Right lobe of liver (tissue), 6 donors: ENCODE data around the gene HDAC1. TPM values are rescaled to one million over a fixed set of nuclear protein-coding genes. Genes with fewer than 3 reads are reported as not detected.

Experiments used
- ATAC-seq, 4 donors: fragments of 200-7000 bp; cut with Tn5 transposase; one replicate each; pipeline ENCODE4 v1.9.1; 2020; ENCODE audit warnings: mild to moderate bottlenecking in 4 of 4, moderate library complexity in 4 of 4
- DNase-seq, 3 donors: peaks; one replicate each; pipeline ENCODE4 v3.0.0-alpha.2; 2020
- H3K27ac ChIP-seq, 3 donors: fragments of 200-600 bp; one replicate each; pipeline ENCODE4 v1.8.0; 2022
- H3K27me3 ChIP-seq, 2 donors: fragments of 200-600 bp; one replicate each; pipeline ENCODE4 v1.8.0; 2022
- H3K36me3 ChIP-seq, 4 donors: fragments of 200-600 bp; sonication (generic) in 1 of 4; one replicate each; pipeline versions ENCODE4 v1.5.1 to v1.8.0; 2017 to 2022; ENCODE audit warnings: control low read depth in 1 of 4
- H3K4me1 ChIP-seq, 4 donors: fragments of 200-600 bp; sonication (generic) in 1 of 4; one replicate each; pipeline versions ENCODE4 v1.5.1 to v1.8.0; 2017 to 2022; ENCODE audit warnings: control low read depth in 1 of 4
- H3K4me3 ChIP-seq, 3 donors: fragments of 200-600 bp; one replicate each; pipeline ENCODE4 v1.8.0; 2022
- H3K9me3 ChIP-seq, 4 donors: fragments of 200-600 bp; sonication (generic) in 1 of 4; one replicate each; pipeline versions ENCODE4 v1.5.1 to v1.8.0; 2017 to 2022; ENCODE audit warnings: control low read depth in 1 of 4
- POLR2A ChIP-seq: fragments of 450-650 bp; IDR thresholded peaks from one replicate; pipeline ENCODE4 v1.6.1; 2017; ENCODE audit warnings: antibody characterized with exemption, mild to moderate bottlenecking
- WGBS: methylation state at CpG from one replicate; pipeline ENCODE4 v1.1.6; 2018; ENCODE audit warnings: low coverage, low lambda C conversion rate; ENCODE audit not compliant: insufficient coverage; ENCODE audit errors: missing lambda C conversion rate; 5-methylcytosine and 5-hydroxymethylcytosine counted together
- intact Hi-C, 2 donors: fragments of 100-400 bp; cut with DNase I; formaldehyde crosslinking; loops; one replicate each; pipeline versions ENCODE4 v1.11.2 to v1.14.1; 2022
- total RNA-seq, 6 experiments: library from RNA; depleted of rRNA in 2 of 6; stranded (reverse); fragments of >200 nt in 2 of 6; fragmentation: NEBNext Ultra II Directional in 3 of 6; extraction: Animal tissue kit (Norgen Biotek cat#: 25700) in 3 of 6; gene quantifications; one replicate each; pipeline versions ENCODE4 v1.1.0 to v1.2.4, GENCODE V29; 2016 to 2023
- TF ChIP-seq, protein P1 (sequence below), 4 donors: fragments of 200-600 bp in 3 of 4; fragments of 450-650 bp in 1 of 4; IDR thresholded peaks; one replicate each; pipeline versions ENCODE4 v1.5.1 to v1.8.0; 2016 to 2022; ENCODE audit warnings: antibody characterized with exemption in 4 of 4, mild to moderate bottlenecking in 2 of 4
- donor health status: DM: no; HTN: yes; CAD: no.
- donor health status: DM: no; HTN: no; CAD: no.
- donor health status: DM: no; HTN: no; CAD: no.
- donor health status: DM: no; HTN: yes; CAD: no.
- donor health status: DM: no; HTN: yes; CAD: no.

The HDAC1 gene
- total RNA-seq, 6 experiments from 2014 or later: 24.0 to 40.6 (median 32.4) TPM

DNA sequence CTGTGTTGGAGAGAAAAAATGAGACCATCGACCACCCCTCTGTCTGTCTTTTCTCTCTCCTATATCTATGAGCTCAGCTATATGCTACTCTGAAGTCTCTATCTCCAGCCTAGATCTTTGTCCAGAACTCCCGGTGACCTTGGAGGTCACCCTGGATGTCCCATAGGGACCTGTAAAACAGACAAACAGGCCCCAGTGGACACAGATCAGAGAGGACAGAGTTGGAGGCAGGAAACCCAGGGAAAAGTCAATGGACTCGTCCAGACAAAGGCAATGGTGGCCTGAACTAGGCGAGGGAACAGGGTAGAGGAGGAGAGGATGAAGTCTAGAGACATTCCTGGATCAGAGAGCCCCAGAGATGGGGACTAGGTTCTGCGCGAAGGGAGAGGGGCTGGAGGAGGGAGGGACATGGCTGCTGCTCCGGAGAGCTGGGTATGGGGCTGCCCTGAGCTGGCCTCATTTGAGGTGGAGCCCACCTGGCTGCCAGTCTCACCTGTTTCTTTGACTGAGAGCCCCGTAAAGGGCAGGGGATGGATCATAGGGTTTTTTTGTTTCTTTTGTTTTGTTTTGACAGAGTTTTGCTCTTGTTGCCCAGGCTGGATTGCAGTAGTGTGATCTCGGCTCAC is 54.8 kb downstream of the HDAC1 start:
- Histone ChIP-seq H3K4me1 (peaks cover 0 to 5% (median 0%) of the 10 kb centered on the region in 4 donors), H3K36me3 (no peaks in the 10 kb centered on the region), H3K27ac (no peak overlapping the region), H3K4me3 (no peak overlapping the region), H3K9me3 (no peaks in the 10 kb centered on the region), H3K27me3 (no peaks in the 10 kb centered on the region)
- intact Hi-C loops: no loop called here
- DNase-seq (no peak), ATAC-seq (no peak)
- TF ChIP-seq, protein P1, sequence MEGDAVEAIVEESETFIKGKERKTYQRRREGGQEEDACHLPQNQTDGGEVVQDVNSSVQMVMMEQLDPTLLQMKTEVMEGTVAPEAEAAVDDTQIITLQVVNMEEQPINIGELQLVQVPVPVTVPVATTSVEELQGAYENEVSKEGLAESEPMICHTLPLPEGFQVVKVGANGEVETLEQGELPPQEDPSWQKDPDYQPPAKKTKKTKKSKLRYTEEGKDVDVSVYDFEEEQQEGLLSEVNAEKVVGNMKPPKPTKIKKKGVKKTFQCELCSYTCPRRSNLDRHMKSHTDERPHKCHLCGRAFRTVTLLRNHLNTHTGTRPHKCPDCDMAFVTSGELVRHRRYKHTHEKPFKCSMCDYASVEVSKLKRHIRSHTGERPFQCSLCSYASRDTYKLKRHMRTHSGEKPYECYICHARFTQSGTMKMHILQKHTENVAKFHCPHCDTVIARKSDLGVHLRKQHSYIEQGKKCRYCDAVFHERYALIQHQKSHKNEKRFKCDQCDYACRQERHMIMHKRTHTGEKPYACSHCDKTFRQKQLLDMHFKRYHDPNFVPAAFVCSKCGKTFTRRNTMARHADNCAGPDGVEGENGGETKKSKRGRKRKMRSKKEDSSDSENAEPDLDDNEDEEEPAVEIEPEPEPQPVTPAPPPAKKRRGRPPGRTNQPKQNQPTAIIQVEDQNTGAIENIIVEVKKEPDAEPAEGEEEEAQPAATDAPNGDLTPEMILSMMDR (IDR thresholded peaks at IDR 0.05): no peak
- TF ChIP-seq POLR2A: no peak
- 73% methylated on average over 5 of the region's 9 CpGs for WGBS

DNA sequence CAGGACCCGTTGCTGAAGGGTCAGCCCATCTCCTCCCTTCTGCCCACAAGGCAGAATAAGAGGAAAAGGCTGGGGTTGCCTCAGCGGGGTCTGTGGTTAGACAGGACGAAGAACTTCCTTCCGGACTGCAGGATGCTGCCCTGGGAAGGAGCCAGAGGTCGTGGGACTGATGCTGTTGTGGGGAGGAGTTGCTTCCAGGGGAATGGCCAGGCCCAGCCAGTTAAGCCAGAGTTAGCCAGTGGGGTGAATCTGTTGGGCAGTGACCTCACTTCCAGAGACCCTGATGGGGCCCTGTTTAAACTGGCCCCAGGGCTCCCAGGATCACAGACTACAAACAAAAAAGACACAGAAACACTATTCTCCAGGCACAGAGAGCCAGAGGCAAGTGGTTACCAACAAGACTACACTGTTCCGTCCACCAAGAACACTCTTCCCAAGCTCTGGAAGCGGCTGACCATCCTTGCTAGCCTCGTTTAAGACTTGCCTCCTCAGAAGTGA is 57.4 kb downstream of the HDAC1 start:
- intact Hi-C loops: no loop called here
- Histone ChIP-seq H3K4me1 (peaks cover 0 to 14% (median 4%) of the 10 kb centered on the region in 4 donors), H3K4me3 (no peak overlapping the region), H3K36me3 (no peaks in the 10 kb centered on the region), H3K27ac (peak overlapping the region in 2 of 3 donors; percentile 3 to 43), H3K9me3 (no peaks in the 10 kb centered on the region), H3K27me3 (no peaks in the 10 kb centered on the region)
- TF ChIP-seq, protein P1 (IDR thresholded peaks at IDR 0.05): no peak
- no peak for TF ChIP-seq POLR2A
- ATAC-seq: peak; percentile 5 to 24 (median 12)
- peak; percentile 70 to 72 (median 72) for DNase-seq
- 36% methylated on average over 8 of the region's 8 CpGs for WGBS

DNA sequence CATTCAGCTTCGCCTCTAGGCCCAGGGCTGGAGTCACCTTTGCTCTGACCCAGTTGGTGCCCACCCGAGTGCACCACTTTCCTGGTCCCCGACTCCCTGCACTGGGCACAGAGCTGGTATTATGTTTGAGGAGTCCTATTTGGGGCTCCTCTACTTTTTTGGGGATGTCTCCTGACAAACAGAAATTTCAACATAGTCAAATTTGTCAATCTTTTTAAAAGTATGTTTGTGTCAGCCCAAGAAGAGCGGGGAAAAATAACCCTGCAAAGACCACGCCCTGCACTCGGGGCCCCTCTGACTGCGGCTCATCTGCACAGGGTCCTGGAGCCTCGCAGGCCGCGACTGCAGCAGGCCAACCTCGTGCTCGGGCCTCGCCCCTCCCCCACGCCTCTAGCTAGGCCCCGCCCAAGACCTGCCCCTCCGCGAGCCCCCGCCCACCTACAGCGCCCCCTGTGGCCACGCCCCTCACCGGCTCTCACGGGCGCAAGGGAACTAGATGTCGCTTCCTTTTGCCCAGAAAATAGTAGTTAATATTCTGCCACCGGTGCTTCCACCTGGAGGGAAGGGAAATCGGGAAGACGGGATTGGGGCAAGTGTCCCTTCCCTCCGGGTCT is 59.0 kb downstream of the HDAC1 start:
- TF ChIP-seq, protein P1 (IDR thresholded peaks at IDR 0.05): peak; percentile 51 to 59 (median 56)
- TF ChIP-seq POLR2A: no peak
- no peaks in the 10 kb centered on the region for H3K36me3 ChIP-seq
- WGBS: 19% methylated on average over 11 of the region's 28 CpGs
- DNase-seq (peak; percentile 81 to 83 (median 81)), ATAC-seq (peak; percentile 65 to 76 (median 68))
- H3K4me1 ChIP-seq: peaks cover 0 to 14% (median 4%) of the 10 kb centered on the region in 4 donors
- H3K27me3 ChIP-seq: no peaks in the 10 kb centered on the region
- H3K9me3 ChIP-seq: no peaks in the 10 kb centered on the region
- H3K27ac ChIP-seq: peak overlapping the region; percentile 86 to 94 (median 88)
- H3K4me3 ChIP-seq: peak overlapping the region; percentile 74 to 93 (median 75)
- intact Hi-C loops: no loop called here

DNA sequence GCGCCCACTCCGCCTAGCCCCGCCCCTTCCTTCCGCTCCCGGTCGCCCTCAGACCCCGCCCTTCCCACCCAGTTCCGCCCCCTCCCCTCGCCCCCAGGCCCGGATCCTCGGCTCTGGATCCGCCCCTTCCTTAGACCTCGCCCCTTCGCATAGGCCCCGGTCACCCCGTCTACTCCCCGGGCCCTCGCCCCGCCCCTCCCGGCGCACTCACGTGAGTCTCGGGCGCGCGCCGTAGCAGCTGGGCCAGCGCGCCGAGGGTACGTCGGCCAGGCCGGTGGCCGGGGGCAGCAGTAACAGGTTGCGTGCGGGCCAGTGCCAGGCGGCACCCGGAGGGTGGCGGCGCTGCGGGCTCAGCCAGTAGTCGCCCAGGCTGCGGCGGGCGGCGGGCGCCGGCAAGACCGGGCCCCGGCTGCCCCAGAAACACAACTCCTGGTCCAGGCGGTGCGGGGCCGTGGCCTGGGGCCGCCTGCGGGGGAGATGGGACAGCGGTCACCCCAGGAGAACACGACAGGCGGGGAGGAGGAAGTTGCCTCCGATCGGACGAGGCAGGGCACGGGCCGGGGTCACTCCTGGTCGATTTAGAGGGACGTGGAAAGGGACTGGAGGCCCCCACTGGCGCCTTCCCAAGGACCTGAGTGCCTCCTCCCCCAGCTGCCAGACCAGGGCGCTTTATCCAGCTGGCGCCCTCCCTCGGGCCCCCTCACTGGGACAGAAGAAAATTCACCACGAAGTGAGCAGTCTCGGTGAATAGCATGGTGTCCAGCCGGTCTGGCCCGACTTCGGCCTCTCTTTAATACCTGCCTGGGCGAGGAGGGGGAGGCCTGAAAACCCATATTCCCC is 59.7 kb downstream of the HDAC1 start:
- H3K27ac ChIP-seq: peak overlapping the region; percentile 86 to 94 (median 88)
- no peaks in the 10 kb centered on the region for H3K27me3 ChIP-seq
- peak overlapping the region; percentile 74 to 93 (median 75) for H3K4me3 ChIP-seq
- H3K36me3 ChIP-seq: no peaks in the 10 kb centered on the region
- no peaks in the 10 kb centered on the region for H3K9me3 ChIP-seq
- peaks cover 0 to 14% (median 4%) of the 10 kb centered on the region in 4 donors for H3K4me1 ChIP-seq
- ATAC-seq: peak; percentile 88 to 93 (median 90)
- 0% methylated on average over 2 of the region's 75 CpGs for WGBS
- intact Hi-C loops: no loop called here
- DNase-seq: peak; percentile 95 to 97 (median 96)
- TF ChIP-seq, protein P1 (IDR thresholded peaks at IDR 0.05): no peak
- TF ChIP-seq POLR2A: peak; percentile 91
